Adipose tissue (tissue), 3 donors: ENCODE measurements around the gene TBKBP1. TPM values are rescaled to one million over a fixed set of nuclear protein-coding genes. Genes with fewer than 3 reads are reported as not detected.

Experiments
- H3K27ac ChIP-seq: one replicate; pipeline ENCODE4 v1.5.1; 2013; ENCODE audit warnings: low read depth, low read length
- WGBS, 3 donors: extraction: QIAGEN DNeasy Blood & Tissue Kit; methylation state at CpG; one replicate each; pipeline ENCODE4 v1.1.7; 2013; 5-methylcytosine and 5-hydroxymethylcytosine counted together
- polyA plus RNA-seq, 3 donors: library from polyadenylated mRNA; stranded (reverse); fragments of 200-250 nt; gene quantifications; one replicate each; pipeline ENCODE4 v1.2.3, GENCODE V29; 2013
- donor health status: healthy with polysubstance abuse.
- donor health status: Bipolar disorder and iron deficiency.
- donor health status: healthy.

The TBKBP1 gene
- polyA plus RNA-seq, 3 donors, result 5.9 to 21.5 (median 14.2) TPM

- no peak overlapping the region for H3K27ac ChIP-seq
- WGBS, 3 donors, result 71 to 78% (median 74%) methylated on average over 4 of the region's 4 CpGs
These were observed 13.3 kb downstream of the TBKBP1 start for GRCh38 chr17:47707056-47707804.

- WGBS, 3 donors, result 82 to 93% (median 92%) methylated on average over 3 of the region's 3 CpGs
- no peak overlapping the region for H3K27ac ChIP-seq
These were observed 13.9 kb downstream of the TBKBP1 start for GRCh38 chr17:47707884-47708283.

- WGBS, 3 donors, result 59 to 84% (median 76%) methylated on average over 21 to 31 of the region's 31 CpGs
- H3K27ac ChIP-seq, result no peak overlapping the region
These were observed 14.4 kb downstream of the TBKBP1 start for GRCh38 chr17:47708312-47708863.

- WGBS, 3 donors, result 51 to 79% (median 70%) methylated on average over 66 to 89 of the region's 89 CpGs
- H3K27ac ChIP-seq, result no peak overlapping the region
These were observed 15.0 kb downstream of the TBKBP1 start for GRCh38 chr17:47708864-47709541.

GRCh38 chr17:47709594-47709993 lies 15.6 kb downstream of the TBKBP1 start:
- 88 to 93% (median 90%) methylated on average over 3 of the region's 3 CpGs for WGBS, 3 donors
- H3K27ac ChIP-seq, result no peak overlapping the region

- WGBS, 3 donors, result 91 to 92% (median 92%) methylated on average over 15 of the region's 15 CpGs
- H3K27ac ChIP-seq, result no peak overlapping the region
These were observed 17.6 kb downstream of the TBKBP1 start for GRCh38 chr17:47711366-47712099.

- H3K27ac ChIP-seq, result no peak overlapping the region
- 47 to 56% (median 49%) methylated on average over 5 of the region's 5 CpGs for WGBS, 3 donors
These were observed 18.5 kb downstream of the TBKBP1 start for GRCh38 chr17:47712330-47713023.

GRCh38 chr17:47713980-47714700 lies 20.2 kb downstream of the TBKBP1 start:
- 41 to 58% (median 41%) methylated on average over 15 of the region's 15 CpGs for WGBS, 3 donors

GRCh38 chr17:47714773-47715396 lies 20.9 kb downstream of the TBKBP1 start:
- 63 to 79% (median 77%) methylated on average over 6 of the region's 6 CpGs for WGBS, 3 donors
- no peak overlapping the region for H3K27ac ChIP-seq

More at GRCh38 chr17:47713980-47714700, 20.2 kb downstream of the TBKBP1 start:
- no peak overlapping the region for H3K27ac ChIP-seq

GRCh38 chr17:47715669-47716325 lies 21.8 kb downstream of the TBKBP1 start:
- no peak overlapping the region for H3K27ac ChIP-seq
- 62 to 76% (median 62%) methylated on average over 10 of the region's 10 CpGs for WGBS, 3 donors

GRCh38 chr17:47716375-47716774 lies 22.4 kb downstream of the TBKBP1 start:
- no peak overlapping the region for H3K27ac ChIP-seq
- 85 to 93% (median 86%) methylated on average over 3 of the region's 3 CpGs for WGBS, 3 donors

- WGBS, 3 donors, result 38 to 66% (median 52%) methylated on average over 2 of the region's 2 CpGs
- H3K27ac ChIP-seq, result no peak overlapping the region
These were observed 23.3 kb downstream of the TBKBP1 start for GRCh38 chr17:47717261-47717697.

- 26 to 29% (median 28%) methylated on average over 9 of the region's 9 CpGs for WGBS, 3 donors
- H3K27ac ChIP-seq, result no peak overlapping the region
These were observed 24.1 kb downstream of the TBKBP1 start for GRCh38 chr17:47717979-47718621.

- WGBS, 3 donors, result 32 to 55% (median 48%) methylated on average over 8 of the region's 8 CpGs
- no peak overlapping the region for H3K27ac ChIP-seq
These were observed 24.9 kb downstream of the TBKBP1 start for GRCh38 chr17:47718634-47719405.

GRCh38 chr17:47719411-47720152 lies 25.6 kb downstream of the TBKBP1 start:
- no peak overlapping the region for H3K27ac ChIP-seq
- WGBS, 3 donors, result 52 to 75% (median 53%) methylated on average over 9 of the region's 9 CpGs
